Activated CD4-positive, alpha-beta T cell treated with anti-CD3 and anti-CD28 coated beads, Interleukin-2, amount 50 U/mL, for 48 hours (primary cell): Measurements from ENCODE around the gene ANTXR1.
"Not testable (repeated sequence)": the region's sequence is repeated elsewhere in the genome, so short reads cannot be mapped to it uniquely, and the experiment has no call there.

Experiments used
- DNase-seq, 2 experiments: peaks; one replicate each; pipeline ENCODE4 v3.0.0-alpha.2; 2020

Gene ANTXR1

DNA sequence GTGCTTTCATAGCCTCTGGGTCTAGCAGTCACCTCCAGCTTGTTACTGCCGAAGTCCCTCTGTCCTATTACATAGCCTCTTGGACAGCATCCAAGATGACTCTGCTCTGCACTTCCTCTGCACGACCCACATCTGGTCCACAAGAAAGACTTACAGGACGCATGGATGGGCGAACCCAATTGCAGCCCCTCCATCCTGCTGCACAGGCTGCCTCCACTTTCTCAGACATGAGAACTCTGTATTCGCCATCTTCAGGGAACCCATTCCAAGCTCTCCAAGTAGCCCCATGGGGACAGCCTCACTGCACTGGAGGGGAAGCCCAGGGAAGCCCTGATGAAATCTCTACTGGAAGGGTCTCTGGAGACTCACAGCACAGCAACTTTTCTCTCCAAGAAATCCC is 201.9 kb downstream of the ANTXR1 start:
- DNase-seq = no peak

DNA sequence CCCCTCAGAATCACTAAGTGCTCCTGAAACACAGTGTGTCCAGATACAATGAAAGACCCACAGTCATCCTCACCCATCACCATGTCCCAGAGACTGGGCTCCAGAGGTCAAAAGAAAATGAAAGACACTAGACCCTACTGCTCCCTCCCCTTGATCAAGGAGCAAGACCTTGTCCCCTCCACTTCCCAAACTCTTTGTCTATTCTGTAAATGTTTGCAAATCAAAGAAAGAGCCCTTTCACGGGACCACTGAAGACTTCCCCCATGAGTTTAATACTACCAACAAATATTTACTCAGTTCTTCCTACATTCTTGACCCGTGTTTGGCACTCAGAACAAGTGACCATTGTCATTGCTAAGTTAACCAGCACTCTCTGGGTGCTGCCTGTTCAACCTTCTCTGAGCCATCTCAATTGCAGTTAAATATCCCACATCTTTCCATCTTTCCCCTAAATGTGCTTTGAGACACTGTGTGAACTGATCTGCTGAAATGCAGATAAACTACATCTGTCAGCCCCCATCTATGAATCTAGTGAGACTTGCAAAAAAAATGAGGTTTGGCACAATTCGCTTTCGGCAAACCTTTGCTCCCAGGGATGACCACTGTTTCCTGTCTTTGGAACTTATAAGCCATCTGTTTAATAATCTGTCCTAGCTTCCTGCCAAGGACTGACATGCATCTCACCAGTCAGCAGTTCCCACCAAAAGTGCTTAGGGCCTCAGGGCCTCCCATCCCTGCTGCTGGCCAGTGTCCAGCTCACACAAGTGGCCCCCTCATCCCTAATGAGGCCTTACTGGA is 203.8 kb downstream of the ANTXR1 start:
- no peak for DNase-seq

DNA sequence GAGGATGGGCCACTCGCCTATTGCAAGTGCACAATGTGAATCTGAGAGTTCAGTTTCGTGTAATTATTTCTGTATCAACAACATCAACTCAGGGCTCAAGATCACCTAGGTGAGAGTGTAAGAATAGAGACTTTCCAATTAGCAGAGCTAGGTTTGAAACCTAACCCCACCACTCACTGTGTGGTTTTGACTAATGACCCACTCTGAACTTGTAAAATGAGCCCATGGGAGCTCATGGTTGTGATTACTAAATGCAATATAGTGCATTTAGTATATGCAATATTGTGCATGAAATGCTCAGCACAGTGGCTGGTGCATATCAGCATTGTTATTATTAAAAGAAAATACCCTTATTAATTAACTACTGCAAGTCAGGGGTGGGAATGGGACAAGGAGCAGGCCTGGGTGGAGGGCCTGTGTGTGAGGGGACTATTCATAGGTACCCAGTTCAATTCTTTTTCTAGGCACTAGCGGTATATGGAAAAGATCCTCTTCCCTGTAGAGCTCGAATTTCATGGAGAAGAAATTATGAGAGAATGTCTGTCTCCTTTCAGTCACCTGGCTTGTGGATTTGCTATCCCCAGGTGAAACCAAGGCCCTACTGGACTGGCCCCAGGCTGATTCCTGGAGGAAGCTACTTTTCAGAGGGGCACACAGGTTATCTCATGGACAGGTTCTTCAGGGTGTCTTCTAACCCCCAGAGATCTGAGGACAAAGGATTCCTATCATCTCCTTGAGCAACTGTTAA is 204.5 kb downstream of the ANTXR1 start:
- no peak for DNase-seq

DNA sequence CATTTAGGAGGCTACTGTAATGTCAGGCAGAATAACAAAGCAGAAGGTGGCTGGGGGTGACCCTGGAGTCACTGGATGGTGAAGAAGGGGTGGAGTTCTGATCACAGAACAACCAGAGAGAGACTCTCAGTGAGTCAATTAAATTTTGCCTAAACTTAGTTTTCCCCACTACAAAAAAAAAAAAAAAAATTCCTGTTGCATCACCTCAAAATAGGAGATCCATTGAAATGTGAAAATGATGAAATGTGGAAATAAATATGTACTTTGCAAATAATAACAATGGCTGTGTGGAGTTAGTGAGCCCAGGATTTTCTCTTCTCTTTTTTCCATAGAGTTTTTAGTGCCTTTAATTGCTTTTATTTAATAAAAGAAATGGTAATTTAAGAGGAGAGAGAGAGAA is 208.5 kb downstream of the ANTXR1 start:
- DNase-seq = no peak

DNA sequence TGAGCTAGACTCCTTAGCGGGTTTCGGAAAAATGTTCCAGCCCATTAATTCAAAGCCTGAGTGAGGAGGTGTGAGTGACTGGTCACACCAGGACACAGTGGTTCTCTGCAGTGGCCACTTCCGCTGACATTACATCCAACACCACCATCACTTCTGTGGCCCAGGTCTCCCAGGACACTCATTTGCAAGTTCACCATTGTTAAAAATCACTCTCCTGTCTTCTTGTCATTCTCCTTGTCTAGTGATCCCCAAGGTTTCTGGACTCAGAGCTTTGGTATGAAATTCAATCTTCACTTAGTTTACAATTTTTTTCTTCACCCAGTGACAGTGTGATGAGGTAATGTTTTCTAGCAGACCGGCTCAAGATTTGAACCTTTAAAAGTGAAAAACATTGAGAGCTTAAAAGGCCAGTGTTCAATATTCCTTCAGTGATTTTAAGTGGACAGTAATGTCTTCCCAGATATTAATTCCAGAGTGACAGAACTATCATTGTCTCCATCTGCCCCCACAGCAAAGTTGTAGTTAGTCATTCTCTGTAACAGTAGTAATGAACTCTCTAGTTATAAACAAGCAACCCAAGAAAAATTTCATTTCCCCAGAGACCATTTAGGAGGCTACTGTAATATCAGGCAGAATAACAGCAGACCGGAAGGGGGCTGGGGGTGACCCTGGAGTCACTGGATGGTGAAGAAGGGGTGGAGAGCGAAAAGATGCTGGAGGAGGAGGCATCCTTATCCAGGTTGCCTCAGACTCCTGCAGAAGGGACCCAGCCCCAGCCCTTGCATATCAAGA is 209.2 kb downstream of the ANTXR1 start:
- DNase-seq = no peak

DNA sequence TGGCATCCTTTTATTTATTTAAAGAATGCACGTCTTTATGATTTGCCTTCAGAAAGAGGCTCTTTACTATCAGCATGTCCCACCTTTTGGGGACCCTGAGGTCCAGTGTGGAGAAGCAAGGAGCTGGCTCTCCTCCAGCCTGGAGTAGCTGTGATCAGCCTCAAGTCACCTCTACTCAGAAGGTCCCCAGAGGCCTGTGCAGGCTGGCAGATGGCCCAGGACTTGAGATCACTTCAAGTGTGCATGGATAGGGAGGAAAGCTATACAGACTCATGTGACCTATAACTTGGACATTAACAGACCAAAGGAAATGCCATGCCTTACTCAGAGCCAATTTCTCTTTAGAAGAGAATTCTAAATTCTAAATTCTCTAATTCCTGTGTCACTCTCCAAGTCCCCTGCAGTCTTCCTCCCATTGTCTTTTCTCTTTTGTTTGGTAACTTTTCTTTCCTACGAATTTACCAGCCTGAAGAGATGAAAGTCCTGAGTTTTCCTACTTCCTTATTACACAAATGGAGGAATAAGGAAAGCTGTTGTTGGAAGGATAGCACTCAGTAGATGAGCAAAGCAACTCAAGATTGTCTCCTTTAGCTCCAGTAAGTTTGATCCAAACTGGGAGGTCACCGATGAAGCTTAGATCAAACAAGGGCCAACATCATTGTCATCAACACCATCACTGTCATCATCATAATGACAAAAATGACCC is 210.1 kb downstream of the ANTXR1 start:
- DNase-seq = no peak

DNA sequence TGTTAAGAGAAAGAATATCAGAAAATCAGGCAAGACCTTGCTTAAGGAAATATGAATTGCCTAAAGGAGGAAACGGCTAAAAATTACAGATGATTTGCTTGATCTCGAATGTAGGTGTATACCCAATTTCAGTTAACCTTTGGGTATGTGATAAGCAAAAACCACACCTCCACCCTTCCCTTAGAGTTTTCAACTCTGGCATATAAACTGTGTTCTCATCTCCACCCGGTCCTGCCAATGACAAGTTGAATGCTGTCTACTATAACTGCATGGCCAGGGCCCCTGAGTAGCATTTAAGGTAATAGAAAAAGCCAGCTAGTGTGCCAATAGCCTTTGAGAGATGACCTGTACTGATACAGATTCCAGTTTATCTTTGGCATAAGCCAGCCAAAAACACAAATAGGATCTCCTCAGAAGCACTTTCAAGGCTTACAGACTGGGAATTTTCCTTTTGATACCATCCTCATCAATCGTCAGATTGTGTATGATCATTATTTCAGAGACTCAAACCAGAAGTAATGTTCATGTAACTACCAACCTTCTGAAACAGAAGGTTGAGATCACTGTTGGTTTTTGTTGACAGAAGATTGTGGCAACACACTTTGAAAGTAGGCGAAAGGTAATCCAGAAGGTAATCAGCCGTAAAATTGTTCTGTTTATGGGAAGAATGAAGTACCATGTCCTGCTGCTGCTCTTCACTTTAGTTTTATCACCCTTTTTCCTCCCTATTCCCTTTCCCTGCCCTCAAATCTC is 211.0 kb downstream of the ANTXR1 start:
- DNase-seq = no peak

DNA sequence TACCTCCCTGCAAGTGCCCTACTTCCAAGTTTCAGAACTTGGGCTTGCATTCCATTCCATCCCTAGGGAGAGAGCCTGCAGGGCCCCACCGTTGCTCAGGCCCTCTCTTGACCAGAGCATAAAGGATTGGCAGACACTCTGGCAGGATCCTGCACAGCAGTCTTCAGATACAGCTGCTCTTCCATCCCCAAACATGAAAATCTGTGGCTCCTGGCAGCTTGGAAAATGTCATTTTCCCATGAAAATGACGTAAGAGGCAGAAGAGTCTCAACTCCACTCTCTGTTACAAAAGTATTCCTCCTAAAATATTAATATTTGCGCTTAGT is 211.5 kb downstream of the ANTXR1 start:
- DNase-seq = no peak

DNA sequence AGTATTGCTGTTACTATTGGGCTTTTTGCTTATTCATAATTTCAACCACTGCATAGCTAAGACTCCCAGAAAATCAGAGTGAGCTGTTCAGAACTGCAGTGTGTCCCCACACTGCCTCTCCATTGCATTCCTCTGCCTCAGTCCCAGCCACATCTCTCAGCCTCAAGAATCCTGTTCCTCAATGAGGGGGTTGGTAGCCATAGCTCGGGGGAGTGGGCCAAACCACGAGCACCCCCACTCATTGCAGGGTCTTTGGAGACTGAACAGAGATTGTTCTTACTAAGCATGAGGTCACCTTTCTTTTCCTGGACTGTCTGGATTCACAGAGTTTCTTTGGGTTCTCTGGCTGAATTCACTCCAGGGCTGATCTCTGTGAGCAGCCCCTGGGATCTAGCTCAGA is 213.0 kb downstream of the ANTXR1 start:
- DNase-seq = no peak

DNA sequence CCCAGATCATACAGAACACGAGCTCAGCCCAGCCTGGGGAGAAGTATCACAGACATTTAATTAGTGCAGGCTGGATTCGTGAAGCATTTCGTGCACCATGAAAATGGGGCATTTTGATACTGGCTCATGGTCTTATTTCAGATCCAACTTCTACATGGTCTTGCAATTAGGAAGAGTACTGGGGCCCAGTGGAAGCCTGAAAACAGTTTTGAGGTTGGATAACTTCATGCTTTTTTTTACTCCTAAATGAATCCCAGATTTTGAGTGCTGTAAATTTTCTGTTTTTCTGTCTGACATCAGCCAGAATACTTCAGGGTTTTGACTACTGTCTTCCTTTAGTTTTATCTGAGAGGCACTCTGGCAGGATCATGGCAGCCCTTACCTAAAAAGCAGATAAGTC is 213.9 kb downstream of the ANTXR1 start:
- DNase-seq = no peak

DNA sequence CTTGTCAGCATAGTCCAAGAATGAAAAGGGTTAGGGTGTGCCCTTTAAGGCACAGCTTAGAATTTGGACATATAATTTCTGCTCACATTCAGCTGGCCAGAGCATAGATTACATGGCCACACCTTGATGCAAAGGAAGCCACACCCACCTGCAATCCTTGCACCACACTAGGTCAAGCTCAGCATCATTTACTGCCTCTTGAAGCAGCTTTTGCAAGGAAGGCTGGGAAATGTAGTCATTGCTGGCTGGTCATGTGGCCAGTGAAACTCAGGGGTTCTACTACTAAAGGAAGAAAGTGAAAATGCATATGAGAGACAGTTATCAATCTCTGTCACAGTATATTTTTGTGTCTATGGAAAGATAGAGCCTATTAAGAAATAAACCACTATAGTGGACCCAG is 214.7 kb downstream of the ANTXR1 start:
- DNase-seq = no peak

DNA sequence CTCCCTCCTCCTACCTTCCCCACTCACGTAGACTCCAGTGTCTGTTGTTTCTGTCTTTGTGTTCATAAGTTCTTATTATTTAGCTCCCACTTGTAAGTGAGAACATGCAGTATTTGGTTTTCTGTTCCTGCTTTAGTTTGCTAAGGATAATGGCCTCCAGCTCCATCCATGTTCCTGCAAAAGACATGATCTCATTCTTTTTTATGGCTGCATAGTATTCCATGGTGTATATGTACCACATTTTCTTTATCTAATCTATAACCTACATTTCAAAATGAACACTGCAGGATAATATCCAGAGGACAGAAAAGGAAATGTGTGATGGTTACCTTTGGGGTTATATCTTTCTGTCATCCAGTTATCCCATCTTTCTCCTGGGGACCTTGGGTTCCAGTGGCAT is 218.0 kb downstream of the ANTXR1 start:
- not testable (repeated sequence) for DNase-seq

DNA sequence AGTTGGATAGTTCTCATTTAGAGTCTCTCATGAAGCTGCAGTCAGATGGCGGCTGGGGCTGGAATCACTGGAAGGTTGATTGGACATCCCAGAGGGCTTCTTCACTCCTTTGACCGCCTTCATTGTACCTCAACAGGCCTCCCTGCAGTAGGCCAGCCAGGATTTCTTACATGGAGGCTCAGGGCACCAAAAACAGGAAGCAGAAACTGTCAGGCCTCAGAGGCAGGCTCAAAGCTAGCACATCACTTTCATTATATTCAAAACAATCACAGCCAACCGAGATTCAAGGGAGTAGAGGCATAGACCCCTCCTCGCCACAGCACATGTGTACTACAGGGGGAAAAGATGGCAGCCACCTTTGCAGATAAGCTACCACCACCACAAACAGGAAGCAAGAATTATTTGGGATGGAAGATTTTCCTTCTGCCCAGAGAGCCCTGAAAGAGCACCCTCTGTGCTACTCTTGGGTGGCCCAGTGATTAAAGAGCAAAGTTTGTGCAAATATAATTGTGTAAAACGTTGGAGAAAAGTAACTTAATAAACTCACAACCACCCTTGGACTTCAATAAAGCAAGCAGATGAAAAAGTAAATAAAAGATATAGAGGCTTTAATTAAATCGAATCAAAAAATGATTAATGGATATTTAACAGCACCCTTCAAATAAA is 218.8 kb downstream of the ANTXR1 start:
- DNase-seq = no peak

DNA sequence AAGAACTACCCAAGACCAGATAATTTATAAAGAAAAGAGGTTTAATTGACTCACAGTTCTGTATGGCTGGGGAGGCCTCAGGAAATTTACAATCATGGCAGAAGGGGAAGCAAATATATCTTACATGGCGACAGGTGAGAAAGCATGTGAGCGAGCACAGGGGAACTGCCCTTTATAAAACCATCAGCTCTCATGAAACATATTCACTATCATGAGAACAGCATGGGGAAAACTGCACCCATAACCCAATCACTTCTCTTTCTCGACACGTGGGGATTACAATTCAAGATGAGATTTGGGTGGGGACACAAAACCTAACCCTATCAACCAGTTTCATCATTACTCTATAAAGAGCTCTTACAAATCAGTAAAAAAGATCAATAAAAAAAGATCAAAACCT is 222.9 kb downstream of the ANTXR1 start:
- DNase-seq = not testable (repeated sequence)

DNA sequence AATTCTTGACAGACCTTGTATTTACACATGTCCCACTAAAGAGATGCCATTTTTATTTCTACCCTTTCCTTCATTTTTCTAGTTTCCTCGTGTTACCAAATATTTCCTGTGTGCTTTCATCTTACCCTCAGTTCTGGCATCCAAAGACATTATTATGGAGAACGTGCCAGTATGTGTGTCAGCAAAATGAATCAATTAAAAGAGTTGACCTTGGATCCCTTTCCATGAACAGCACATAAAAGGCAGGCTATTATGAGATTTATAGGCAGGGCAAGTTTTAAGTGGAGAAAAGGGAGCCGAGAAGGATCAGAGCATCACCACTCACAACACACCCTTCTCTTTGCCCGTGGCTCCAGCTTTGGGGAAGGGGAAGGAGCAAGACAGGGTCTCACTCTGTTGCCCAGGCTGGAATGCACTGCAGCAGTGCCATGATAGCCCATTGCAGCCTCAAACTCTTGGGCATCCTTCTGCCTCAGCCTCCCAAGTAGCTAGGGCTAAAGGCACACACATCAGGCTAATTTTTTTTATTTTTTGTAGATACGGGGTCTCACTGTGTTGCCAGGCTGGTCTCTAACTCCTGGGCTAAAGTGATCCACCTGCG is 224.2 kb downstream of the ANTXR1 start:
- no peak for DNase-seq

DNA sequence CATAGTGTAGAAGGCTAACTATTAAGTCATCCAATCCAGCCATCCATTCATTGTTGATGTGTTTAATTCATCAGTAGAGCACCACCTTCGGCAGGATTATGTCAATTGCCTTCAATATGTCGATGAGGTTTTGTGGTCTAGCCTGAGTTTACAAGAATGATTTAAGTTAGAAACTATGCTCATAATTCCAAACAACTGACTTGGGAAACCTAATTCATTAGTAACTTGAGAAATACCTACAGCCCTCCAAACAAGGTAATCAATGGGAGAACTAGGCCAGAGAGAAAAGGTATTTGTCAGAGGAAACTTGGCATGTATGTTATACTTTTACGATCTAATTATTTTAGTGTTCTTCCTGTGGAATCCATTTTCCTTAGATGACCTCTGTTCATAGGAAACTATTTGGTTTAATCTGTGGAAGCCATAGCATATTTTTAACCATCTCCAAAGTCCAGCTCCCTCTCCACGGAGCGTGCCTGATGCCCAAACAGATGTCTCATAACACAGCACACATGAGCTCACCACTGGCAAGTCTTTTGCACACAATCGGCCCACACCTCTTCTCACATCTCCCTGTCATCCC is 225.6 kb downstream of the ANTXR1 start:
- no peak for DNase-seq

DNA sequence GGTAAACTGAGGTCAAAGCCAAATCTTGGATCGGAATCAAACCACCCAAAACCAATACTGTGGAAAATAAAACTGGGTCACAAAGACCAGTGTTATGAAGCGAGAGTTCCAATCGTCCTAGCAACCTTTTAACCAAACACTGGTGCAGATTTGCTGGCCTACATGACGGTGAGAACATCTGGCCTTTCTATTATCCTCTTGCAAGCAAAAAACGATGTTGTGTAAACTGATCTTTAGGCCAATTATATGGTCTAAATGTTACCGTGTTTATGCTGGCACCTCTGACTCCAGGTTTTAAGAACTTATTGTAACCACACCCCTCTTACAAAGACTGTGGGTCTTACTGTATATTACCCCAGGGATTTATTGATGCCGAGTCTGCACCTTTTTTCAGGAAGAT is 228.1 kb downstream of the ANTXR1 start:
- DNase-seq = no peak

DNA sequence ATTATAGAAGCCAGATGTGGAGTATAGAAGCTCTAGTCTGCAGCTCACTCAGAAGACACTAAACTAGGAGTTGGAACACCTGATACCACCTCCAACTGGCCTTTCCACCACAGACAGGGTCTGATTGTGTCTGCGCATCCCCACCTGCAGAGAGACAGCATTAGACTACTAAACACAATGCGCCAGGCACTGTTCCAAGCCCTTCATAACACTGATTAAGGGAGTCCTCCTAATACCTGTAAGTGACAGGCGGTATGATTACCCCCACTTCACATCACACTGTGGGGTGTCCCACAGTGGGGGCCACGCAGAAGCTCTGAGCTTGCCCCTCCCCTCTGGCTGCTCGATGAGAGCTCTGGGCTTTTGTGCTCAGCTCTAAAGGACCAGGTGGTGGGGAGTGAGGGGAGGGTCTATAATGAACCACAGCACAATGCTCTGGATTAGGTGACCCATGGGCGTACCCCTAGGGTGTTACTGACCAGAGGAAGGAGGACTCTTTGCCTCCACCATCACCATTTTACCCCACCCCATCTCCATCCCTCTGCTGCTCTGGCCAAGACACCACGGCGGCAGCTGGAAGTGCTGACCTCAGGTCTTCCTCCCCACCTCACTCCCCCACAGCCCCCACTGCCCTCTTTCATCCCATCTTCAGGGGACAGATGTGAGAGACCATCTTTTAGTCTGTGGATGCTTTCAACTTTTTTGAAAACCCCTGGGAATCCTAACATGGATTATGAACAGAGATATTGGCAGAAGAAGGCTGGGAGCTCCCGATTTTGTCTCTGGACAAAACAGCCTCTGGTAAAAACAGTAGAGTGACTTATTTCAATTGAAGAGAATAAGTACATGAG is 228.9 kb downstream of the ANTXR1 start:
- DNase-seq = no peak

DNA sequence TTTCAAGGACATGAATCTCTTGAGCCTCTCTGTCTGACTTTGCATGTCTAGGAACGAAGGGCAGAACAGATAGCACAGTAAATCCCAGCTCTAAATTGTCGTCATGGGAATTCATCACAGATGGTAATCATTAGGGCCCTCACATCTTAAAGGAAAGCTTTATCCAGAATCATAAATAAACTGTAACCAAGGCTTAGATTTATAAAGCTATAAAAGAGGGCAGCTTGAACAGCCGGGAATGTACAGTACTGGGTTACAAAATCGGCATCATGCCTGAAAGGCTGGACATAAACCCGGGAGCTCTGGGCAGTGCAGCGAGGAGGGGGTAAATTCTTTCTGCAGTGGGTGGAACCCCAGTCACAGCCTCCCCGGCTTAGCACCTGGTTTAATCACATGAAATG is 229.7 kb downstream of the ANTXR1 start:
- DNase-seq = no peak

DNA sequence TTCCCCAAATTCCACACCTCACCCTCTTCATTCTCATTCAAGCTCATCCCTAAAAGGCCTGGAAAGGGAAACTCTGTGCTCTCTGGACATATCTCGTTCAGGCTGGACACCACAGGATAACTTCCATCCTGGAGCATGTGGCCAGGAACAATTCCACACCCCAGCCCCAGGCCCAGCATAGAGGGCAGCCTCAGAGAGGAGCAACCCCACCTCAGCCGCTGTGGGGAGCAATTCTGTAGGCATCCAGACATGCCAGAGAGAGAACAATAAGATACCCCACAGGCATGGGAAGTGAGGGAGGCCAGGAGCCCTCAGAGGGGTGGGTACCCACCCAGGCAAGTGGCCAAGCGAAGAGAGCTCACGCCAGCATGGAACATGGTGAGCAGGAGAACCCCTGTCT is 230.7 kb downstream of the ANTXR1 start:
- no peak for DNase-seq
